HG03196 (cell line): ENCODE results near the gene PDIA2.
"Not testable (repeated sequence)": the region's sequence is repeated elsewhere in the genome, so short reads cannot be mapped to it uniquely, and the experiment has no call there.

Source experiments
- ATAC-seq: cut with Tn5 transposase; IDR thresholded peaks from one replicate; pipeline ENCODE4 v1.9.1; 2021; ENCODE audit not compliant: unreplicated experiment

Gene PDIA2

DNA sequence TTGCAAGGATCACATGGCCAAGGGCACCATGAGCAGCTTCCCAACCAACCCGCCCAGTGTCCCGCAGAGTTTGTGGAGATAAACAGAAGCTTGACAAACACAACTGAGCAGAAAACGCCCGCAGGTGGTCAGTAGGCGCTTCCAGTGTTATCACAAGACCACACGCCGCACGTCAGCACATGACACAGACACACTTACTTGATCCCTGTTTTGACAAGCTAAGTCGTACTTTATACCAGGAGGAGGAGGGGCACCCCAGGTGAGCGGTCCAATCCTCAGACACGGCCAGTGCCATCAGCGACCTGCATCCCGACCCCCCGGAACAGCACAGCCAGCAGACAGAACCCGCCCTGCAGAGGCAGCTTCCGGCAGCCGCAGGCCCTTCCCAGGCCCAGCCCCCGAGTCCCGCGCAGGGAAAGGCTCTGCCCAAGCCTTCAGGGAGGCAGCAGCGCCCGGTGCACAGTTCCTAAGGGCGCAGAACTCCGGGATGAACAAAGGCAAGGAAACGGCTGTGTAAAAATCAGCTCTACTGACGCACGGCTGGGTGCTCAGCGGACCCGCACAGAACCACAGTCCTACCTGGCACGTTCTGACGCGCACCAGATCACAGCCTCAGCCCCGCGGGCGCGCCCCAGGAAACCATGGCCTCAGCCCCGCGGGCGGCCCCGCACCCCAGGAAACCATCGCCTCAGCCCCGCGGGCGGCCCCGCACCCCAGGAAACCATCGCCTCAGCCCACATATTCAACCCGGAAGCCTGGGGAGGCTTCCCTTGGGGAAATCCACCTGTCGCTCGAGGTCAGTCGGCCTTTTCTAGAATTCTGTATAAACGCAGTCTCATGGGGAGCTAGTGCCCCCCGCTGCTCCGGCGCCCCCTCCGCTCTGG is 41.7 kb downstream of the PDIA2 start:
- ATAC-seq: no peak

DNA sequence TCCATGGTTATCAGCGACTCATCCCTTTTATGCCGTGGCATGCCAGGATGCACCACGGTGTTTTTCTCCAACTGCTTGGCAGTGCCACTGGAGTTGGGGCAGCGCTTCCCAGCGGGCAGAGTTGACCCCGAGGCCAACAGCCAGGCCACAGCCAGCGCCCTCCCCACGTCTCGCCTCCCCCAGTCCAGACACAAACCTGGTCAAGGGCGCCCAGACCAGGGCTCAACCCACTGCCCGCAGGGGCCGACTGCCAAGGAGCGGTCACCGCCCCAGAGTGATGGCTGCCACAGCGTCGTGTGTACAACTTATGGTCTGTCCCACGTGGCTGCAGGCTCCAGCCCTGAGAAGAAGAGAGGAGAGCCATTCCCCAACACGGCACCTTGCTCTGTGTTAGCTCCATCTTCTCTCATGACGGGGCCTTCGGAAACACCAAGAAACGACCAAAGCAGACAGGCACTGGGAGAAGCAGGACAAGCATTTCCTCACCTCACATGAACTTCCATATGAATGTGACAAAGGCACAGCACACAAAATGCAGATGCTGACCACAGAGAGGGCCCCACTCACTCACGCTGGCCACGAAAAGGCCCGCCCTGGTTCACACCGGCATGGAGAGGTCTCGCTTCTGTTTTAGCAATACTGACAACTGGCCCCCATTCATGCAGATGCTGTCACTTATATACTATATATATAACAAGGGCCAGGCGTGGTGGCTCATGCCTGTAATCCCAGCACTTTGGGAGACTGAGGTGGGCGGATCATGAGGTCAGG is 42.6 kb downstream of the PDIA2 start:
- ATAC-seq: no peak

DNA sequence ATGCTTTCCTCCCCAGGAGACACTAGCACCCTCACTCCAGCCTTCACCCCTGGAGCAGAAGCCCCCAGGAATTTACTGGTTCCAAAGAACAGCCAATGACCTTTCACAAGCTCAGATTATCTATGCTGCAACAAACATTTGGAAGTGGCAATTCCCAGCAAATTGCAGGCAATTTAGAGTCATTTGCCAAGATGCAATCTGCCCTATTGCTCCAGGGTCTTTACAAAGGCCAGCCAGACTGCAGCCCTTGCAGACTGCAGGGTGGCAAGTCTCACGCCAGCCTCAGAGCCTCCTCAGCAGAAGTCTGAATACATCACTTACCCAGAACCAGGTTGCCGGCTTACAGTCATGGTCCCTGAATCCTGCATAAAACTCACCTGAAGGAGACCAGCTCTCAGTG is 47.8 kb downstream of the PDIA2 start:
- no peak for ATAC-seq

DNA sequence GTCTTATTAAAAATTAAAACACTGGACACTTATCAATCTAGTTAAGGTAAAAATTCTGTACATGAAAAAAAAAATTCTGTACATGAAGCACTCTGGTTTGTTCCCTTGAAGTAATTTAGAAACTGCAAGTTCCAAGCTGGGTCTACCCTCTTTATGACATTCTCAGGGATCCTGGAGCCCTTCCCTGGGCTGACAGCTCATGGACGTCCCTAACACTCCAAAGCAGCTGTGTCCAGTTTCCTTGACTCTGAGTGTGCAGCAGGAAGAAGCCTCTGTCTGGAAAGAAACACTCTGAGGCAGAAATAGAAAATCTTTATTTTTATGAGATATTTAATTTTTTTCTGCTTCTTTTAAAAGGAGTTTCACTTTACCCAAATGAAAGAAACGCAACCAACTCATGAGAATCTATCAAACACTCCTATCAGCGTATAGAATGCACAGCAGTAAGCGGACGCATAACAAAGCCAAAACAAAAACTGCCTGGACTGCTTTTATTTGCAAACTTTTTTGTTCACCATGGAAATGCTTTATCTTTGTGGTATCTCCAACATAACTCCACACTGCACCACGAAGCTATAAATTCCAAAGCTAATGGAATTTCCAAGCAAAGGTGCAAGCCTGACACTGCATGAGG is 48.3 kb downstream of the PDIA2 start:
- ATAC-seq: not testable (repeated sequence)

DNA sequence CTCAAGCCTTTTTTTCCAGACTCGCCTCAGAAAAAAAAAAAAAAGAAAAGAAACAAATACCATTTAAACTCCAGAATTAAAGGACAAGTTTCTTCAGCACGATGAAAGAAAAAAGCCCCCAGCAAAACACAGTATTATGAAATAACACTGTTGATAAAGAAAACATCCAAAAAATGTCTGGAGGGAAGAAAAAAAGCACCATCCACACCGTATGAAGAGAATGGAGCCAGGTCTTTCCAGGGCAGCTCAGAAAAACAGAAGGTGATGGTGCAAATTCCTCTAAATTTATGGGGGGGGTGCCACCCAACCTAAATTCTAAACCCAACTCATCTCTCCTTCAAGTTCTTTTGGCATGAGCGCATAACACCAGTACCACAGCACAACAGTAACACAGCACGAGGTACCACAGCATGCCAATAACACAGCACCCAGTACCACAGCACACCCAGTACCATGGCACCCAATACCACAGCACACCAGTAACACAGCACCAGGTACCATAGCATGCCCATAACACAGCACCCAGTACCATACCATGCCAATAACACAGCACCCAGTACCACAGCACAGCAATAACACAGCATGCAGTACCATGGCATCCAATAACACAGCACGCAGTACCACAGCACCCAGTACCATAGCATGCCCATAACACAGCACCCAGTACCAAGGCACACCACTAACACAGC is 50.6 kb downstream of the PDIA2 start:
- ATAC-seq: no peak

DNA sequence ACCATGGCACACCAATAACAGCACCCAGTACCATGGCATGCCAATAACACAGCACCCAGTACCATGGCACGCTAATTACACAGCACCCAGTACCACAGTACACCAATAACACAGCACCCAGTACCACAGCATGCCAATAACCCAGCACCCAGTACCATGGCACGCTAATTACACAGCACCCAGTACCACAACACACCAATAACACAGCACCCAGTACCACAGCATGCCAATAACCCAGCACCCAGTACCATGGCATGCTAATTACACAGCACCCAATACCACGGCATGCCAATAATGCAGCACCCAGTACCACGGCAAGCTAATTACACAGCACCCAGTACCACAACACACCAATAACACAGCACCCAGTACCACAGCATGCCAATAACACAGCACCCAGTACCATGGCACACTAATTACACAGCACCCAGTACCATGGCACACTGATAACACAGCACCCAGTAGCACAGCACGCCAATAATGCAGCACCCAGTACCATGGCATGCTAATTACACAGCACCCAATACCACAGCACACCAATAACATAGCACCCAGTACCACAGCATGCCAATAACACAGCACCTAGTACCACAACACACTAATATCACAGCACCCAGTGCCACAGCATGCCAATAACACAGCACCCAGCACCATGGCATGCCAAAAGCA is 51.3 kb downstream of the PDIA2 start:
- ATAC-seq: not testable (repeated sequence)

DNA sequence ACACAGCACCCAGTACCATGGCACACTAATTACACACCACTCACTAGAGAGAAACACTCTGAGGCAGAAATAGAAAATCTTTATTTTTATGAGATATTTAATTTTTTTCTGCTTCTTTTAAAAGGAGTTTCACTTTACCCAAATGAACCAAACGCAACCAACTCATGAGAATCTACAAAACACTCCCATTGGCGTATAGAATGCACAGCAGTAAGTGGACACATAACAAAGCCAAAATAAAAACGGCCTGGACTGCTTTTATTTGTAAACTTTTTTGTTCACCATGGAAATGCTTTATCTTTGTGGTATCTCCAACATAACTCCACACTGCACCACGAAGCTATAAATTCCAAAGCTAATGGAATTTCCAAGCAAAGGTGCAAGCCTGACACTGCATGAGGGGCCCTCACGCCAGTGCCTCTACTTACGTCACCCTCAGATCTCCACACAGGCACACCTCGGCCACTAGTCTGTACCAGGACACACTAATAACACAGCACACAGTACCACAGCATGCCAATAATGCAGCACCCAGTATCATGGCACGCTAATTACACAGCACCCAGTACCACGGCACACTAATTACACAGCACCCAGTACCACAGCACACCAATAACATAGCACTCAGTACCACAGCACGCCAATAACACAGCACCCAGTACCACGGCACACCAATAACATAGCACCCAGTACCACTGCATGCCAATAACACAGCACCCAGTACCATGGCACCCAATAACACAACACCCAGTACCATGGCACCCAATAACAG is 52.1 kb downstream of the PDIA2 start:
- ATAC-seq: not testable (repeated sequence)

DNA sequence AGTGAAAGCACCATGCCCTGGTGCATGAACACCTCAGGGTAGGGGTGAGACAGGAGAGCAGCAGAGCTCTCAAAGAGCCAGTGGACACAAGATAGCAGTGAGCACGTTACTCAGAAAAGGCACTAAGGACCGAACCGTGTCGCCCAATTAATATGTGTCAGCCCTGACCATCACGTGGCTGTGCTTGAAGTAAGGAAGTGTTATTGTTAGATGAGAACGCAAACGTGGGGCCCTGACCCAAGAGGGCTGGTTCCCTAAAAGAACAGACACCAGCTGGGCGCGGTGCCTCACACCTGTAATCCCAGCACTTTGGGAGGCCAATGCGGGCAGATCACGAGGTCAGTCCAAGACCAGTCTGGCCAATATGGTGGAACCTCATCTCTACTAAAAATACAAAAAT is 53.3 kb downstream of the PDIA2 start:
- no peak for ATAC-seq
